K562 (cell line): Measurements from ENCODE around the gene APOO. TPM values are rescaled to one million over a fixed set of nuclear protein-coding genes. Genes with fewer than 3 reads are reported as not detected.

Source experiments
- ILK ChIP-seq: fragments of 450-650 bp; IDR thresholded peaks from 2 replicates; pipeline ENCODE4 v1.6.1; 2016; ENCODE audit warnings: missing genetic modification characterization, low read depth, mild to moderate bottlenecking, missing compliant biosample characterization, moderate library complexity, borderline replicate concordance
- MGA ChIP-seq: fragments of 450-650 bp; IDR thresholded peaks from 2 replicates; pipeline ENCODE4 v1.6.1; 2016; ENCODE audit warnings: mild to moderate bottlenecking, moderate library complexity
- NCOA2 ChIP-seq, 2 experiments: fragments of 450-650 bp; IDR thresholded peaks; 2 replicates each; pipeline ENCODE4 v1.6.1; 2018; ENCODE audit warnings: mild to moderate bottlenecking in 2 of 2, moderate library complexity in 1 of 2; ENCODE audit not compliant: partially characterized antibody in 2 of 2
- SRSF3 ChIP-seq: fragments of 200-400 bp; formaldehyde crosslinking; IDR thresholded peaks from 2 replicates; pipeline ENCODE4 v1.6.1; 2016; ENCODE audit warnings: mild to moderate bottlenecking, low read length, moderate library complexity; ENCODE audit not compliant: insufficient read depth
- ZNF668 ChIP-seq: fragments of 250-450 bp; sonication (Bioruptor Pico); IDR thresholded peaks from 2 replicates; pipeline ENCODE4 v1.8.0; 2022; ENCODE audit warnings: mild to moderate bottlenecking, inconsistent platforms
- polyA plus RNA-seq, 8 experiments: library from polyadenylated mRNA; depleted of rRNA in 4 of 8; stranded (reverse) in 5 of 8; unstranded in 3 of 8; fragments of >200 nt; fragmentation: Nextera tagmentation in 2 of 8; fragmentation: Illumina TruSeq in 1 of 8; extraction: Ambion mirVana in 2 of 8; extraction: Trizol in 1 of 8; gene quantifications; 2 replicates each; pipeline versions ENCODE4 v1.2.1 to v1.2.3, GENCODE V29; 2011 to 2014; ENCODE audit warnings: inconsistent platforms in 1 of 8, missing spikeins in 1 of 8
- total RNA-seq, 7 experiments: library from RNA; depleted of rRNA in 6 of 7; stranded (reverse); fragments of >200 nt in 6 of 7; fragmentation: Illumina TruSeq in 2 of 7; extraction: Trizol in 2 of 7; gene quantifications; 2 replicates each; pipeline versions ENCODE4 v1.2.1 to v1.2.3, GENCODE V29; 2011 to 2021; ENCODE audit warnings: low replicate concordance in 1 of 7
- TF ChIP-seq, protein P1 (sequence below): fragments of 450-650 bp; formaldehyde crosslinking; IDR thresholded peaks from 2 replicates; pipeline ENCODE4 v1.4.0; 2022; ENCODE audit warnings: missing genetic modification characterization
- TF ChIP-seq, protein P2 (sequence below), 3 experiments: IDR thresholded peaks in 2 of 3; conservative IDR thresholded peaks in 1 of 3; 2 replicates each; pipeline ENCODE4 v1.5.1; 2011 to 2012; ENCODE audit warnings: low read length in 3 of 3, mild to moderate bottlenecking in 3 of 3, control low read depth in 2 of 3, improper control_type of control experiment in 1 of 3, inconsistent platforms in 1 of 3, low read depth in 1 of 3, mixed read lengths in 1 of 3, moderate library complexity in 1 of 3; ENCODE audit not compliant: insufficient read depth in 2 of 3
- TF ChIP-seq, protein P3 (sequence below): fragments of 250-450 bp; sonication (Bioruptor Pico); IDR thresholded peaks from 2 replicates; pipeline ENCODE4 v1.5.0; 2021
- TF ChIP-seq, protein P4 (sequence below): IDR thresholded peaks from 2 replicates; pipeline ENCODE4 v1.6.1; 2011; ENCODE audit not compliant: insufficient read length; ENCODE audit errors: extremely low read depth

APOO gene
- total and polyA plus RNA-seq, 9 of the 15 experiments (the other 6 are each of a cell fraction or from before 2014, with no cell fraction given) = 37.3 to 76.4 (median 60.8) TPM

DNA sequence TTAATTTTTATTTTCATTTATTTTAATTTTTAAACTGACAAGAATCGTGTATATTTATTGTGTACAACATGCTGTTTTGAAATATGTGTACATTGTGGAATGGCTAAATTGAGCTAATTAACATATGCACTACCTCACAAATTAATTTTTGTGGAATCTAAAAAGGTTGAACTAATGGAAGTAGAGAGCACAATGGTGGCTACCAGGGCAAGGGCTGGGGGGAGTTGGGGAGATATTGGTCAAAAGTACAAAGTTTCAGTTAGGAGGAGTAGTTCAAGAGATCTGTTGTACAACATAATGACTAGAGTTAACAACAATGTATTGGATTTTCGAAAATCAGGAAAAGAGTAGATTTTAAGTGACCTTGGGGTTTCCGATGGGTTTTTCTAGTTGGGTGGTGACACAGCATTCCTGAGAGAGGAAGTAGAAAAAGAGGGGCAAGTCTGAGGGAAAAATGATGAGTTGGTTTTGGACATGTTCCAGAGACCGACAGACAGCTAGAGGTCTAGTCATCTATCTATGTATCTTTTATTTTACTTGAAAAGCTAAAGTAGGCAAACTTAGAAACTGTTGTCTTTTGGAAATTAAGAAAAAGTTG, 23.2 kb downstream of the APOO start (continued):
- TF ChIP-seq MGA (no peak), ZNF668 (no peak), ILK (tag) (no peak), SRSF3 (no peak), NCOA2 (IDR thresholded peaks at IDR 0.05; ENCODE audit: partially characterized antibody in 2 of 2) (no peak)
- TF ChIP-seq, protein P1, sequence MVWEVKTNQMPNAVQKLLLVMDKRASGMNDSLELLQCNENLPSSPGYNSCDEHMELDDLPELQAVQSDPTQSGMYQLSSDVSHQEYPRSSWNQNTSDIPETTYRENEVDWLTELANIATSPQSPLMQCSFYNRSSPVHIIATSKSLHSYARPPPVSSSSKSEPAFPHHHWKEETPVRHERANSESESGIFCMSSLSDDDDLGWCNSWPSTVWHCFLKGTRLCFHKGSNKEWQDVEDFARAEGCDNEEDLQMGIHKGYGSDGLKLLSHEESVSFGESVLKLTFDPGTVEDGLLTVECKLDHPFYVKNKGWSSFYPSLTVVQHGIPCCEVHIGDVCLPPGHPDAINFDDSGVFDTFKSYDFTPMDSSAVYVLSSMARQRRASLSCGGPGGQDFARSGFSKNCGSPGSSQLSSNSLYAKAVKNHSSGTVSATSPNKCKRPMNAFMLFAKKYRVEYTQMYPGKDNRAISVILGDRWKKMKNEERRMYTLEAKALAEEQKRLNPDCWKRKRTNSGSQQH (CRISPR knock-in tag) = no peak
- TF ChIP-seq, protein P2, sequence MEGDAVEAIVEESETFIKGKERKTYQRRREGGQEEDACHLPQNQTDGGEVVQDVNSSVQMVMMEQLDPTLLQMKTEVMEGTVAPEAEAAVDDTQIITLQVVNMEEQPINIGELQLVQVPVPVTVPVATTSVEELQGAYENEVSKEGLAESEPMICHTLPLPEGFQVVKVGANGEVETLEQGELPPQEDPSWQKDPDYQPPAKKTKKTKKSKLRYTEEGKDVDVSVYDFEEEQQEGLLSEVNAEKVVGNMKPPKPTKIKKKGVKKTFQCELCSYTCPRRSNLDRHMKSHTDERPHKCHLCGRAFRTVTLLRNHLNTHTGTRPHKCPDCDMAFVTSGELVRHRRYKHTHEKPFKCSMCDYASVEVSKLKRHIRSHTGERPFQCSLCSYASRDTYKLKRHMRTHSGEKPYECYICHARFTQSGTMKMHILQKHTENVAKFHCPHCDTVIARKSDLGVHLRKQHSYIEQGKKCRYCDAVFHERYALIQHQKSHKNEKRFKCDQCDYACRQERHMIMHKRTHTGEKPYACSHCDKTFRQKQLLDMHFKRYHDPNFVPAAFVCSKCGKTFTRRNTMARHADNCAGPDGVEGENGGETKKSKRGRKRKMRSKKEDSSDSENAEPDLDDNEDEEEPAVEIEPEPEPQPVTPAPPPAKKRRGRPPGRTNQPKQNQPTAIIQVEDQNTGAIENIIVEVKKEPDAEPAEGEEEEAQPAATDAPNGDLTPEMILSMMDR (IDR thresholded peaks at IDR 0.05 in 2 of 3, conservative IDR thresholded peaks at IDR 0.05 in 1 of 3; ENCODE audit: insufficient read depth in 2 of 3, low read depth in 1 of 3, low read length in 3 of 3) = no peak
- TF ChIP-seq, protein P3, sequence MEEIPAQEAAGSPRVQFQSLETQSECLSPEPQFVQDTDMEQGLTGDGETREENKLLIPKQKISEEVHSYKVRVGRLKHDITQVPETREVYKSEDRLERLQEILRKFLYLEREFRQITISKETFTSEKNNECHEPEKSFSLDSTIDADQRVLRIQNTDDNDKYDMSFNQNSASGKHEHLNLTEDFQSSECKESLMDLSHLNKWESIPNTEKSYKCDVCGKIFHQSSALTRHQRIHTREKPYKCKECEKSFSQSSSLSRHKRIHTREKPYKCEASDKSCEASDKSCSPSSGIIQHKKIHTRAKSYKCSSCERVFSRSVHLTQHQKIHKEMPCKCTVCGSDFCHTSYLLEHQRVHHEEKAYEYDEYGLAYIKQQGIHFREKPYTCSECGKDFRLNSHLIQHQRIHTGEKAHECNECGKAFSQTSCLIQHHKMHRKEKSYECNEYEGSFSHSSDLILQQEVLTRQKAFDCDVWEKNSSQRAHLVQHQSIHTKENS (CRISPR knock-in tag) = no peak
- TF ChIP-seq, protein P4, sequence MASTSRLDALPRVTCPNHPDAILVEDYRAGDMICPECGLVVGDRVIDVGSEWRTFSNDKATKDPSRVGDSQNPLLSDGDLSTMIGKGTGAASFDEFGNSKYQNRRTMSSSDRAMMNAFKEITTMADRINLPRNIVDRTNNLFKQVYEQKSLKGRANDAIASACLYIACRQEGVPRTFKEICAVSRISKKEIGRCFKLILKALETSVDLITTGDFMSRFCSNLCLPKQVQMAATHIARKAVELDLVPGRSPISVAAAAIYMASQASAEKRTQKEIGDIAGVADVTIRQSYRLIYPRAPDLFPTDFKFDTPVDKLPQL = no peak
